CD14-positive monocyte (primary cell): ENCODE data around the gene CRIP2. TPM values are rescaled to one million over a fixed set of nuclear protein-coding genes. Genes with fewer than 3 reads are reported as not detected.

Source experiments
- DNase-seq, 3 donors: peaks; one replicate each; pipeline ENCODE4 v3.0.0-alpha.2; 2011 to 2022
- H2AFZ ChIP-seq: 2 replicates; pipeline ENCODE4 v1.6.0; 2012; ENCODE audit warnings: mild to moderate bottlenecking, low read depth, low read length, inconsistent platforms; ENCODE audit not compliant: insufficient read depth, poor library complexity, severe bottlenecking
- H3K27ac ChIP-seq, 2 donors: 1 replicate in 1 of 2; 2 replicates in 1 of 2; pipeline ENCODE4 v1.5.1; 2012 to 2013; ENCODE audit warnings: low read length in 2 of 2, control low read depth in 1 of 2, inconsistent platforms in 1 of 2, low read depth in 1 of 2, mild to moderate bottlenecking in 1 of 2
- H3K27me3 ChIP-seq, 2 donors: one replicate each; pipeline versions ENCODE4 v1.6.0 to v1.6.1; 2011 to 2013; ENCODE audit warnings: low read length in 2 of 2; ENCODE audit not compliant: control insufficient read depth in 2 of 2, insufficient read depth in 2 of 2
- H3K36me3 ChIP-seq, 2 donors: replicated peaks in 1 of 2; 1 replicate in 1 of 2; 2 replicates in 1 of 2; pipeline versions ENCODE4 v1.5.1 to v1.6.1; 2012 to 2013; ENCODE audit warnings: low read length in 2 of 2, control low read depth in 1 of 2, inconsistent platforms in 1 of 2, mild to moderate bottlenecking in 1 of 2; ENCODE audit not compliant: insufficient read depth in 2 of 2, control insufficient read depth in 1 of 2
- H3K4me1 ChIP-seq, 2 donors: 1 replicate in 1 of 2; 2 replicates in 1 of 2; pipeline versions ENCODE4 v1.5.1 to v1.6.1; 2012 to 2013; ENCODE audit warnings: low read length in 2 of 2, control low read depth in 1 of 2, inconsistent platforms in 1 of 2, mild to moderate bottlenecking in 1 of 2, moderate library complexity in 1 of 2; ENCODE audit not compliant: insufficient read depth in 2 of 2, control insufficient read depth in 1 of 2
- H3K4me2 ChIP-seq: replicated peaks from 2 replicates; pipeline ENCODE3; 2012; ENCODE audit warnings: low read length, moderate library complexity, mild to moderate bottlenecking; ENCODE audit not compliant: poor library complexity, severe bottlenecking; ENCODE audit errors: extremely low read depth
- H3K4me3 ChIP-seq, 3 experiments: fragments of 200-600 bp in 1 of 3; sonication (generic) in 1 of 3; replicated peaks in 1 of 3; 1 replicate in 2 of 3; 2 replicates in 1 of 3; pipeline ENCODE4 v1.5.1; 2011 to 2013; ENCODE audit warnings: low read length in 3 of 3, mild to moderate bottlenecking in 3 of 3, control low read depth in 2 of 3, low read depth in 2 of 3, inconsistent platforms in 1 of 3, moderate library complexity in 1 of 3
- H3K79me2 ChIP-seq: 2 replicates; pipeline ENCODE4 v1.6.0; 2012; ENCODE audit warnings: mild to moderate bottlenecking, control low read depth, inconsistent platforms, low read length, moderate library complexity; ENCODE audit not compliant: insufficient read depth
- H3K9ac ChIP-seq: 2 replicates; pipeline ENCODE4 v1.6.0; 2017; ENCODE audit warnings: low read length, mild to moderate bottlenecking; ENCODE audit not compliant: insufficient read depth, poor library complexity, severe bottlenecking
- H3K9me3 ChIP-seq, 2 donors: replicated peaks in 1 of 2; 1 replicate in 1 of 2; 2 replicates in 1 of 2; pipeline versions ENCODE4 v1.5.1 to v1.6.1; 2012 to 2013; ENCODE audit warnings: low read length in 2 of 2, control low read depth in 1 of 2; ENCODE audit not compliant: control insufficient read depth in 1 of 2, insufficient read depth in 1 of 2
- H4K20me1 ChIP-seq: 2 replicates; pipeline ENCODE4 v1.6.0; 2012; ENCODE audit warnings: mild to moderate bottlenecking, low read length, control low read depth, moderate library complexity; ENCODE audit not compliant: insufficient read depth
- H3K27ac Mint-ChIP-seq, 7 donors: one replicate each; pipeline ENCODE4 v1.8.0; 2020; ENCODE audit warnings: mild to moderate bottlenecking in 7 of 7, mixed read lengths in 7 of 7, moderate library complexity in 6 of 7, inconsistent platforms in 2 of 7
- H3K27me3 Mint-ChIP-seq, 3 donors: one replicate each; pipeline ENCODE4 v1.8.0; 2021 to 2022; ENCODE audit warnings: low read depth in 3 of 3, mild to moderate bottlenecking in 3 of 3, mixed read lengths in 3 of 3, moderate library complexity in 3 of 3, inconsistent platforms in 1 of 3
- H3K36me3 Mint-ChIP-seq, 2 donors: one replicate each; pipeline ENCODE4 v1.8.0; 2020; ENCODE audit warnings: mixed read lengths in 2 of 2, inconsistent platforms in 1 of 2, mild to moderate bottlenecking in 1 of 2
- H3K4me1 Mint-ChIP-seq: one replicate; pipeline ENCODE4 v1.8.0; 2020; ENCODE audit warnings: mild to moderate bottlenecking, mixed read lengths
- H3K4me3 Mint-ChIP-seq, 2 donors: one replicate each; pipeline ENCODE4 v1.8.0; 2020; ENCODE audit warnings: mild to moderate bottlenecking in 2 of 2, mixed read lengths in 2 of 2, moderate library complexity in 1 of 2
- H3K9me3 Mint-ChIP-seq, 7 donors: one replicate each; pipeline ENCODE4 v1.8.0; 2020 to 2022; ENCODE audit warnings: mixed read lengths in 7 of 7, mild to moderate bottlenecking in 6 of 7, moderate library complexity in 6 of 7, inconsistent platforms in 2 of 7
- CTCF ChIP-seq: fragments of 200-600 bp; IDR thresholded peaks from one replicate; pipeline ENCODE4 v1.8.0; 2022; ENCODE audit warnings: antibody characterized with exemption, mild to moderate bottlenecking
- WGBS: methylation state at CpG from one replicate; pipeline ENCODE4 v1.1.5; 2013; ENCODE audit warnings: missing lambda C conversion rate; ENCODE audit not compliant: insufficient coverage; 5-methylcytosine and 5-hydroxymethylcytosine counted together
- intact Hi-C, 2 donors: fragments of 100-400 bp; cut with micrococcal nuclease; formaldehyde crosslinking; loops; one replicate each; pipeline versions ENCODE4 v1.15.0 to v1.15.1; 2023
- polyA plus RNA-seq, 3 donors: library from polyadenylated mRNA; depleted of rRNA in 1 of 3; unstranded in 2 of 3; stranded (reverse) in 1 of 3; fragments of 300-500 nt in 2 of 3; fragments of >200 nt in 1 of 3; fragmentation: Illumina TruSeq in 2 of 3; gene quantifications; 1 replicate in 2 of 3; 2 replicates in 1 of 3; pipeline ENCODE4 v1.2.3, GENCODE V29; 2012 to 2021

CRIP2 gene
- polyA plus RNA-seq, 3 donors, result 2.1 to 4.0 (median 3.3) TPM

- TF ChIP-seq CTCF, result no peak
- H3K4me3 Mint-ChIP-seq, result no peak overlapping the region
- WGBS, result no CpG with 5 or more reads among the region's 1 CpG
- peaks cover 17 to 39% of the 10 kb centered on the region in 2 donors for H3K36me3 Mint-ChIP-seq
- H3K4me1 ChIP-seq, result no peaks in the 10 kb centered on the region
- no peak overlapping the region for H3K27ac Mint-ChIP-seq
- H4K20me1 ChIP-seq, result peaks cover 67% of the 10 kb centered on the region
- H2AFZ ChIP-seq, result no peak overlapping the region
- H3K4me1 Mint-ChIP-seq, result peaks cover 10% of the 10 kb centered on the region
- no peaks in the 10 kb centered on the region for H3K27me3 ChIP-seq
- H3K9me3 Mint-ChIP-seq, result peaks cover 0 to 4% (median 0%) of the 10 kb centered on the region in 7 donors
- H3K79me2 ChIP-seq, result peaks cover 56% of the 10 kb centered on the region
- no peak overlapping the region for H3K4me3 ChIP-seq
- no peak for DNase-seq
- intact Hi-C loops, result no loop called here
- H3K4me2 ChIP-seq, result no peak overlapping the region
- peaks cover 0 to 19% of the 10 kb centered on the region in 2 donors for H3K36me3 ChIP-seq
- no peak overlapping the region for H3K27ac ChIP-seq
- H3K27me3 Mint-ChIP-seq, result peaks cover 0 to 2% (median 0%) of the 10 kb centered on the region in 3 donors
- peaks cover 0 to 5% of the 10 kb centered on the region in 2 donors for H3K9me3 ChIP-seq
- H3K9ac ChIP-seq, result no peak overlapping the region
These were observed 43.4 kb upstream of the CRIP2 start for GRCh38 chr14:105431256-105431655.

- Histone ChIP-seq H4K20me1 (peaks cover 67% of the 10 kb centered on the region), H3K27me3 (no peaks in the 10 kb centered on the region), H3K27ac (no peak overlapping the region), H3K36me3 (peaks cover 2 to 11% of the 10 kb centered on the region in 2 donors), H3K4me2 (no peak overlapping the region), H3K9ac (no peak overlapping the region), H2AFZ (no peak overlapping the region), H3K4me3 (no peak overlapping the region), H3K4me1 (no peaks in the 10 kb centered on the region), H3K9me3 (no peaks in the 10 kb centered on the region), H3K79me2 (peaks cover 56% of the 10 kb centered on the region)
- no peak overlapping the region for H3K4me3 Mint-ChIP-seq
- H3K4me1 Mint-ChIP-seq, result peaks cover 10% of the 10 kb centered on the region
- WGBS, result 85% methylated on average over 10 of the region's 12 CpGs
- H3K27ac Mint-ChIP-seq, result no peak overlapping the region
- DNase-seq, result no peak
- no peaks in the 10 kb centered on the region for H3K9me3 Mint-ChIP-seq
- intact Hi-C loops, result no loop called here
- peaks cover 0 to 2% (median 0%) of the 10 kb centered on the region in 3 donors for H3K27me3 Mint-ChIP-seq
- H3K36me3 Mint-ChIP-seq, result peaks cover 4 to 35% of the 10 kb centered on the region in 2 donors
- no peak for TF ChIP-seq CTCF
These were observed 42.0 kb upstream of the CRIP2 start for GRCh38 chr14:105432657-105433056.
